Measurements from ENCODE around the gene SYNE2. TPM values are rescaled to one million over a fixed set of nuclear protein-coding genes. Genes with fewer than 3 reads are reported as not detected.
A peak's percentile ranks its signal among the peaks of the same experiment; 100 is the strongest.
"Not testable (repeated sequence)": the region's sequence is repeated elsewhere in the genome, so short reads cannot be mapped to it uniquely, and the experiment has no call there.

The SYNE2 gene
- total RNA-seq, 1 donor from 2014 or later, result 148 TPM

DNA sequence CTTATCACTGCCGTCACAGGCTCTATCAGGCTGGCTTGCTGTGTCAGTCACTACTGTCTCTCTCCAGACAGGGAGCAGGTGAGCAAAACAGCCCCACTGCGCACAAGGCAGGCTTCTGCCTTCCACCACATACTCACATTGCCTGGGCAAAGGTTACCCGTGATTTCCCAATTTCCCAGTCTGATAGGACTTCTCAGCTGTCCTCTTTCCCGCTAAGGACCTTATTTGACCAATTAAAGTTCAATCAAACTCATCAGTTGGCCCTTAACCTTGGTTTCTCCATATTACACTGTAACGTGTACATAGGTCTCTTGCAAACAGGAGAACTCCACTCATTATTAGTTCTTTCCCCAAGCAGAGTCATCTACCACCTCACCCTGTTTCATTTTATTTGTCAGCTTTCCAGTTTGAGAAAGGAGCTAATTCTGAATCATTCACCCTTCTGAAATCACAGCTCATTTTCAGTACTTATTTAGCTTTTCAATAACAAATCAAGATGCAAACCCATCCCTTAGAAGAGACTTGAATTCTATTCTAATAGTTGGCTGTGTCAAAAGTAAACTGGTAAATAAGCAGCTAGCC is 270.5 kb downstream of the SYNE2 start:
- DNase-seq, result no peak

GRCh38 chr14:64125270-64125669 is 272.5 kb downstream of the SYNE2 start:
- no peak for DNase-seq

DNA sequence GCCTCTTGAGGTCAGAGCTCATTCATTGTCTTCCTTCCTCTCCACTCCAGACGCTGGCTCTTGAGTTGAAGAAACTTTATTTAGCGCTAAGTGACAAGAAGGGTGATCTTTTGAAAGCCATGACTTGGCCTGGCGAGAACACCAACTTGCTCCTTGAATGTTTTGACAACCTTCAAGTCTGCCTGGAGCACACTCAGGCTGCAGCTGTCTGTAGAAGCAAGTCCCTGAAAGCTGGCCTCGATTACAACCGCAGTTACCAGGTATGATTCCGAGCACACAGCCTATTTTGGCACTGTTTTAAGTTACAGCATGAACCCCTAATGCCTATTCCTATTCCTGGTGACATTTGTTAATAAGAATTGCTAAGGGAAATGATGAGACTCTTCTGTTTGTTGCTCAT is 273.7 kb downstream of the SYNE2 start:
- DNase-seq, result no peak

- DNase-seq, result no peak
Observed at GRCh38 chr14:64137657-64138290, 285.0 kb downstream of the SYNE2 start.

DNA sequence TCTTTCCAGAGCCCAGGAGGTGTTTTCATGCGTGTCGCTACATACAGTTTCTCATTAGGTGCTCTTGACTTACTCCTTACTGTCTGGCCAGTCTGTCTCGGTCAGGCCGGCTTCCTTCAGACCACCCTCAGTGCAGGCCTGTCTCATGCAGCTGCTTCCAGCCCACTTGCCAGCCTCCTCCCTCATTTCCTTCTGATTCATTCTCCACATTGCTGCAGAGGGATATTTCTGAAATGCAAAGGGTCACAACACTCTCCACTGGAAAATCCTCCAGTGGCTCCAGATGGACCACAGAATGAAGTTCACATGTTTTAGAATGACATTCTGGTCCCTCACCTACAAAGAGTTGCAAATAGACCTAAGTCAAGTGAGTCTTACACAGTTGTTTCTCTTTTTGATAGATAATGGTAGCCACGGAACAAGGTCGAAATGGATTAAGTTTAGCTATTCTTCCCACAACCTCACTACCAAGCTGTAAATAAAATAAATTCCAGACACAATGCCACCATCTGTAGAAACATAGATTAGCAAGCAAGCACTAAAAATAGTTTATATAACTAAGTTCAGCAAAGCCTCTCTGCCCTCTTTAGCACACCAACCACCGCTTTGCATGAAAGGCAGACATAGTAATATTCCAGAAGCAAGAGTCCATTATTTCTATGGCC is 294.5 kb downstream of the SYNE2 start:
- peak; percentile 64 for DNase-seq

- DNase-seq, result no peak
Observed at GRCh38 chr14:64149921-64150320, 297.1 kb downstream of the SYNE2 start.

GRCh38 chr14:64158608-64159007 is 305.8 kb downstream of the SYNE2 start:
- DNase-seq, result no peak

- no peak for DNase-seq
Observed at GRCh38 chr14:64159588-64159987, 306.8 kb downstream of the SYNE2 start.

- DNase-seq, result no peak
Observed at GRCh38 chr14:64170181-64170580, 317.4 kb downstream of the SYNE2 start.

DNA sequence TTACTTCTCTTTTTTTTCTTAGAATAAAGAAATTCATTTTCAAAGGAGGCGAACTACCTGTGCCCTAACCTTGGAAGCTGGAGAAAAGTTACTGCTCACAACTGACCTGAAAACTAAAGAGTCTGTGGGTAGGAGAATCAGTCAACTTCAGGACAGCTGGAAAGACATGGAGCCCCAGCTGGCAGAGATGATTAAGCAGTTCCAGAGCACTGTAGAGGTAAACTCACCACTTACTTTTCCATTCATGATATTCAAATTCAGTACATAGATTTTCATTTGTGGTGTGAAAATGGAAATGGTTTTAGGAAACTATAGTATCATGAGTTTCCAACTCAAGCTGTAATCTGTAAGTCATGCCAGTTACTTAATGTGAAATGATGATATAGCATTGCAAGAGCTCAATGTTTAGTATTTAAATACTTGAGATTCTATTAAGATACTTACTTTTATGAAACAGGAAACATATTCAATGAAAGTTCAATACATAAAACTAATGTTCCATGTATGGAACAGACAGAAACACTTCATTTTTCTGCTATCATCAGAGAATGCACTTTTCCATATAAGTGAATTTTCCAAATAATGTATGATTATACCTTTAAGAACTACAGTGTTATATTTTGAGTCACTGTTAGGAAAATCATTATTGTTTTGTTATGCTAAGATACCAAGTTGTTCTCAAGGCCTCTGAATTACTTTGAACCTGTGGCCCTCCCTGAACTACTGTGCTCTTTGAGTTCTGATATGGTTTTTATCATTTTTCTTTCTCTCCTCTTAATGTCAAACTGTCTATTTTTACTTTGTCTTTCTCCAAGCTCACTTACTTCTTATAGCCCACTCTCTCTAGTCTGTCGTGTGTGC is 322.3 kb downstream of the SYNE2 start:
- DNase-seq, result no peak

DNA sequence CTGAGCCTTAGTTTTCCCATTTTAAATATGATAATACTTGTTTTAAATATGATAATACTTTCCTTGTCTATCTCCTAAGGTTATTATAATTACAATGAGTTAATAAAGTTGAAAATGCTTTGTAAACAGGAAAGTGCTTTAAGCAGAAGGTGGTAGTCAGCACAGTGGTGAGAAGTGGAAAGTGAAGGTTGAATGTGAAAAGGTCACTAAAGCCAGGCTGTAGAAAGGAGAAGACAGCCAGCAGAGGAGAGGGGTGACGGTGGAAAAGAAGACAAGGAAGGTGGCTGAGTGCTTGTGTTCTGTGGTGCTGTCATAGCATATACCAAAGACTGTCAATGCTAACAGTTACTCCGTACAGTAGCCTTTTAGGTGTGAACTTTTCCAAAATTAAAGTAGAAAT is 323.5 kb downstream of the SYNE2 start:
- DNase-seq, result no peak

- DNase-seq, result no peak
Observed at GRCh38 chr14:64178814-64179213, 326.0 kb downstream of the SYNE2 start.

DNA sequence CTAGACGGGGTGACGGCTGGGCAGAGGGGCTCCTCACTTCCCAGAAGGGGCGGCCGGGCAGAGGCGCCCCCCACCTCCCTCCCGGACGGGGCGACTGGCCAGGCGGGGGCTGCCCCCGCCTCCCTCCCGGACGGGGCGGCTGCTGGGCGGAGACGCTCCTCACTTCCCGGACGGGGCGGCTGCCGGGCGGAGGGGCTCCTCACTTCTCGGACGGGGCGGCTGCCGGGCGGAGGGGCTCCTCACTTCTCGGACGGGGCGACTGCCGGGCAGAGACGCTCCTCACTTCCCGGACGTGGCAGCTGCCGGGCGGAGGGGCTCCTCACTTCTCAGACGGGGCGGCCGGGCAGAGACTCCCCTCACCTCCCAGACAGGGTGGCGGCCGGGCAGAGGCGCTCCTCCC is 330.1 kb downstream of the SYNE2 start:
- not testable (repeated sequence) for DNase-seq

DNA sequence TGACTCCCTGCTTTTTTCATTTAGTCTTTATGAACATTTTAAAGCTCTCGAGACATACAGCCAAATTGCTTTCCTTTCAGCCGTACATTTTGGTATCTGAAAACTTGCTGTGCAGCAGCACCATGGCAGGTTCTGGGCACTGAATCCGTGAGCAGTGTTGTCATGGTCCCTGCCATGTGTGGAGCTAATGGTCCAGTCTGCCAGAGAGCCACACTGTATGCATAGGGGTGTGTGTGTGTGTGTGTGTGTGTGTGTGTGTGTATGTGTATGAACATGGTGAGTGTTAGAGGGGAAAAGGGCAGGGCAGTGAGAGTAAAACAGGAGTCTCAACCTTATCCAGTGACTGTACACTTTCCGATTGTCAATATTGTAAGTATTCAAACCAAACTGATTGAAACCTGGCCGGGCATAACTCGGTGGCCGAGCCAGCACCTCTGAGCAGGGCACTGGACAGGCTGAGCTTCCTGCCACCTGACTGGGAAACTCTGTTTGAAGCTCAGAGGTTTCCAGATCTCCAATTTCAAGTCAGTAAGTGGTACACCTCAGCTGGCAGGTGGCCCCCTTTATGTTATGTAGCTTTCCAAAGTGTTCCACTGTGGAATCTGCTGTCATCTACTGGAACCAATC is 331.4 kb downstream of the SYNE2 start:
- DNase-seq, result no peak

GRCh38 chr14:64185184-64185583 is 332.4 kb downstream of the SYNE2 start:
- no peak for DNase-seq

- no peak for DNase-seq
Observed at GRCh38 chr14:64186231-64187129, 333.7 kb downstream of the SYNE2 start.

DNA sequence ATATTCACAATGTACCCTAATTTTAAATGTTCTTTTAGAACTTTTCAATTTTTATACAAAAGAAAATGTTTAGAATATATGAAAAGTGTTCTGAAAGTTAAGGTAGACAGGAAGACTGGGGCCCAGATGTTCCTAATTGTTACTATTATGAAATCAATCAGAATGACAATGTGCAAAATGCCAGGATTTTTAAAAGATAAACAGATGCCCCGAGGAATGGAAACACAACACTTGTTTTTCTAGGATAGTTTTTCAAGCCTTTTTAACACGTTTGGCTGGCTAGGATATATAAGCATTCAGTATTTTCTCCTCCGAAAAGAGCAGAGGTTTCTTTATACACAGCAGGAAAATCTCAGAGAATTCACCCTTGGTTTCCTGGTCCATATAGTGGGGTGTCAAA is 334.5 kb downstream of the SYNE2 start:
- no peak for DNase-seq

DNA sequence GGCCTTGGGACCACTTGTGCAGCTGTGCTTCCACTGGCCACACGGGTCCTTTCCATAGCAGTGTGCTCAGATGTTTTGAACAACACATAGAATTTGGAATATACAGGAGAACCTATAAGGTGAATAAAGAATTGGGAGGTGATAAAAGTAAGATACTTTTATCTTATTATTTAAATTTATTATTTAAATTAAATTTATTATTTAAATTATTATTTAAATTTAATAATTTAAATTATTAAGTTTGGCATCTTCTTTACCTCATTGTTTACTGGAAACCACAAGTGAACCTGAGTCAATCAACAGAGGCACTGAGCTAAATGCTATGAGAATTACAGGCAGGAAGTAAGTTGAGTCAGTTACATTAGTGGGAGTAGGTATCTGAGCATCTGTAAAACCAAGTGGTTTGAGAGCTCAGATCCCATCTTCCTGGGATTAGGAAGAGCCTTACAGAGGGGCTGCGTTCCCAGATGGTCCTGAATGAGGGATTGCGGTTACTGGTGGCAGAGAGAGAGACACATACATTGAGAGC is 338.2 kb downstream of the SYNE2 start:
- no peak for DNase-seq

DNA sequence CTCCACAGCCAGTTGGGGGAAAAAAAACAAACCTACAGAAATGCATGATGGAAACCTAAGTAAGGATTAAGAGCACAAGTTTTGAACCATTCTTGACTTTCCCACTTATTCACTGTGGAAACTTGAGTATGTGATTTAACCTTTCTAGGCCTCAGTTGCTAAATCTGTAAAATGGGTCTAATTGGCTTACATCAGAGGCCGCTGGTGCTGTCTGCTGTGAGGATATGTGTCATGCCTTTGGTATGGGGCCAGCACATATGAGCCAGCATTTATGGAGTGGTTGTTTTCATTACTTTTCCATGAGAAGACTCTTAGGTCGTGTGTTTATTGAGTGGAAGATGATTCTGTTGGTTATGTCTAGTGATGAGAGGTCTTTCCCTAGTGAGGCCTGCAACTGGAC is 339.0 kb downstream of the SYNE2 start:
- no peak for DNase-seq

DNA sequence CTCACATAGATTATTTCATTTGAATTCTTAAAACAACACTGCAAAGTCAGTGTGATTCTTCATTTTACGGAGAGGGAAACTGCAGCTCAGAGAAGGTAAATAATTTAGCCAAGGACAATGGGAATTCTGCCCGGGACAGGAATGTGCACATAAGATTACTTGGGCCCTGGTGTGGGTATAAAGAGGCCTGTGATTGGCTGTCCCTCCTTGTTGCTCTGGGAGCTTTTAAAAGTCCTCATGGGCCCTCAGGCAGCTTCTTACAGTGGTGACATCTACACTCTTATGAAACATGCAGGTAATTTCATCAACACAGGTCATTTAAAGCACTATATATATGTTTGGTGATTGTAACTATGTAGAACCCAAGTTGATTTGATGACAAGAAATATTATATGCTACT is 341.0 kb downstream of the SYNE2 start:
- DNase-seq, result no peak

- DNase-seq, result no peak
Observed at GRCh38 chr14:64194404-64194803, 341.6 kb downstream of the SYNE2 start.

All from tongue (tissue), 2 donors.